NCI-H2196 (cell line): ENCODE data around the gene ASB18.

Experiments
- DNase-seq: peaks from one replicate; lab custom pipeline; 2025; ENCODE audit not compliant: unreplicated experiment; lab: John Stamatoyannopoulos, UW

ASB18 gene

DNA sequence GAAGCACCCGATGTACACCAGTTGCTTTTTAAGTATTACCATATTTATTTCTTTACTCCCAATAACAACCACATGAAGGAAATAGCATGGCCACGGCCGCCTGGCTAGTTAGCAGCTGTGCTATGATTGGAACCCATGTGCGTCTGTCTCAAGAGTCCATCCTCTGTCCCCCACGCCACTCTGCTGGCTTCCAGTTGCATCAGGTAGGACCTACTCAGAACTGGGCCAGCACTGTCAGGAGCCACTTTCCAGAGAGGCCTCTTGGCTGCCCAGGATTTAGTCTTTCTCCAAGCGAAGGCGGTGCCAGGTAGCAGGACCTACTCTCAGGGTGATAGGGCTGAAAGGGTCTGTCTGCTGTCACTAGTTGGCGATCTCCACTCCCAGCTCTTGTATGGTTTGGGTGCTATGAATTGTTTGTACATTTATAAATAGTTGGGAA lies 22.1 kb downstream of the ASB18 start:
- DNase-seq: no peak

DNA sequence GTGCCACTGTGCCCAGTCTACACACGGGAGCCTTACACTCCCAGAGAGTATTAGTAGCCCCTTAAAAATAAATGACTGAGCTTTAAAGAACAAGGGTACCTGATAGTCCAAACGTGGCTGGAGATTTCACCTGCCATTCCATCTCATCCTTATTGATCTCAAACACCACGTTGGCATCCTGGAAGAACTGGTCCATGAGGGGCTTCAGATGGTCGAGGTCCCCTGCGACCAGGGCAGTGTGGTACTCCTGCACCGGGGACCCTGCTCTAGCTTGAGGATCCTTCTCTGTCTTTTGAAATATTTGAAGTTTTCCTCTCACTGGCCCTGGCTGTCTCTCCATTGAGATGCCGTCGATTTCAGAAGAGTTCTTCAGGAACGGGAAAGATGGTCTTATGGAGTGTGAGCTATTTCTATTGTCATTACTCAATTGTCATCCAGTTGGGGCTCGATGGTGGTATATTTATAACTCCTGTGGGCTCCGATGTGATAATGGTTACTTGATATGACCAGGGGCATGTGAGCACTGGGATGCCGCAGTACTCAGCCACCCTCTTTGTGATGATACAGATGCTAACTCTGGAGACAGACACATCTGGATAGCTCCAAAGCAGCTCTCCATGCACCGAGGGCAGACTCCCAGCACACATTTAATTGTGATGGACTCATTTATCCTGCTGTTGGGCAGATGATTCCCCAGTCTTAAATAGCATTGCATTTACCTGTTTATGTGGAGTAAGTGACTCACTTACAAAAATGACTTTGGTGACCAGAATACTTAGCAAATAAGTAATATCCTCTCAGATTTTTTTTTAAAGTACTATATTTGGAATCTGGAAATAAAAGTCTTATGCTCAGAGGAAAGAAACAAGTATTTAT lies 22.8 kb downstream of the ASB18 start:
- DNase-seq: no peak

DNA sequence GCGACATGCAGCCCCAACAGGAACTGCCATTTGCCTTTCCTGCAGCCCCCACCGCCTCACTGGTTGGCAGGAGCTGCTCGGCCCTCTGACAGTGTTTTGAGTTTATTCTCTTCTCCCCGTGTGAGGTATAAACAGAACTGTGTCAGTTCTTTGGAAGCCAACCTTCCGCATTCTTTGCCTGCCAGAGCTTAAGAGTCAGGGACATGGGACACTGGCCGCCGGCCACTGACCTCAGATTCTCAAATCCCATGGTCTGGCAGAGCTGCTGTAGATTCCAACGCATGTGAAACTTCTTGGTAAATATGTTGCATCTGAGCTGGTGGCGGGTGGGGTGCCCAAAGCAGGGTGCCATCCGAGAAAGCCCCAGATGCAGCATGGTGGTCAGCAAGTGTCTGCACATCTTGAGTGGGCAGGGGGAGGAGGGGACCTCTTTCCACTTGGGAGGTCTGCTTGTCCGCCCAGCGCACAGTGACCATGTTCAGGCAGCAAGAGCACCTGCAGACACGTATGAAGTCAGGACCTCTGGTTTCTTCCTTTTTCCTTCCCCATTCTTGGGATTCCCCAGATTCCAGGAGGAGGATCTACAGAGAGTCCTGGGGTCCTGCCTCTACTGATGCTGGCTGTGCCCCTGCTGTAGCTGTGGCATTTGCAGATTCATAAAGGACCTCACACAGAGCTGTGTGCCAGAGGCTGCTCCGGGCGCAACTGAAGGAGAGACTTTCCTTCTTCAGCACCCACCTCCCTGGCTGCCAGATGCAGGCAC lies 23.8 kb downstream of the ASB18 start:
- no peak for DNase-seq

DNA sequence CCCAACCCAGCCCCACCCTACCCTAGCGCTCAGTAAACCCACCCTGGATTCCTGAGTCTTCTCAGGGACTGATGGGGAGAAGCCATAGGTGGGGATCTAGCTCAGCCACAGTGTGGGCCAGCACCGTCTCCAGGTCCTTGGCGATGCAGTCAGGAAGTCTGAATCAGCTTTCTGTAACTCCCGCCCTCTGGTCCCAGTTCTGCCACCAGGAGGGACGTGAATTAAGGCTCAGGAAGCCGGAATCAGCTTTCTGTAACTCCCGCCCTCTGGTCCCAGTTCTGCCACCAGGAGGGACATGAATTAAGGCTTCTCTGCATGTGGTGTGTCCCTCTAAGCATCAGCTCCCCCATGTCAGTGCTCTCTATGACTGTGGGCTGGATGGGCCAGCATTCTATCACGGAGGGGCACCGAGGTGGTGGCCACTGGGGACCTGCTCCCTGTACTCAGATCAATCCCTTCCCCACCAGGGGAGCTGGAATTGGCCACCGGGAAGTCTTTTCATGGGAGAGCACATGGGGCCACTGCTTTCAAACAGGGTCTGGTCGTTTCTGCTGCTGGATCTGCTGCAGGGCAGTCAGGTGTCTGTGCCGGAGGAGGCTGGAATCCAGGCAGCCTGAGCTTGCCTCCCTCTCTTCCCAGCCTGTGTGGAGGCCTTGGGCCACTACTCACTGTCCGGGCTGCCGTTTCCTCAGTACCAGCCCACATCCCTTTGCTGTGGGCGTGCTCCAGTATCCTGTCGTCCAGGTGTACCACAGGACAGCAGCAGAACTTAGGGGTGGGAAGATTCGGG lies 24.7 kb downstream of the ASB18 start:
- DNase-seq: no peak

DNA sequence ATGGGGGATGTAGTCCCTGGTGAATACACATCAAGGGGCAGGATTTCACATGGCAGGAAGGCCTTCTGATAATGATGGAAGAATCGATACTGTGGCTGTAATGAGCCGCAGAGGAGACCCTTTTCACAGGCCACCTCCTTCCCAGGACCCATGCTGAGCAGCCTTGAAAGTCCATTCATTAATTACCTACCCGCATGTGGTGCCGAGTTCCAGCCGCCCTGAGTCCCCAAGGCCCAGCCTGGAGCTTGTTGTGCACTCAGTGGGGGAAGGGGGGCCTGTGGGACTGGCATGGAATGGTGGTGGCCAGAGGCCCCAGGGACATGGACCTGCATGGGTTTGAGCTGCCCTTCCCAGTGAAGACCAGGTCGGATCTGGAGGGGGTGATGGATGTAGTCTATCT lies 25.5 kb downstream of the ASB18 start:
- no peak for DNase-seq

DNA sequence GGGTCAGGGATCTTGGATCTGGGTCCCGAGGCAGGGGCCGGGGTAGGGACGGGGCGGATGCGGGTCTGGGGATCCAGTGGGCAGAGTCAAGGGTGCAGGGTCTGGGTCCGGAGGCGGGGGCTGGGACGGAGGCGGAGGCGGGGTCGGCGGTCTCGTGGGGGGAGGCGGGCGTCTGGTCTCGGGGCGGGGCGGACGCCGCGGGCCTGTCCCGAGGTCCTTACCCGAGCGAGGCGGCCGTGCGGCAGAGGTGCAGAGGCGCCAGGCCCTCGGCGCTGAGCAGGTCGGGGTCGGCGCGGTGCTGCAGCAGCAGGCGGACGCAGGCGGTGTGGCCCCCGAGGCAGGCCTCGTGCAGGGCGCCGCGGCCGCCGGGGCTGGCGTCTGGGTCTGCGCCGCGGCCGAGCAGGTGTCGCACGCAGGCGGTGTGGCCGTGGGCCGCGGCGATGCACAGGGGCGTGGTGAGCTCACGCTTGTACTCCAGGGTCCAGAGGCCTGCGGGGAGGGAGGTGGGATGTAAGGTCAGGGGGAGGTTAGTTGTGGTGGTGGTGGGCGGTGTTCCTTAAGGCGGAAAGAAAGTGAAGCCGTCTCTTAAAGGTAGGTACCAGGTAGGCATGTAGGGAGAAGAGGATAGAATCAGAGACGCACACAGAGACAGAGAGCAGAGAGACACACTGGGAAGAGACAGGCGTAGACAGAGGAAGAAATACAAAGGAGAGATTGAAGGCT lies 26.6 kb downstream of the ASB18 start:
- no peak for DNase-seq

DNA sequence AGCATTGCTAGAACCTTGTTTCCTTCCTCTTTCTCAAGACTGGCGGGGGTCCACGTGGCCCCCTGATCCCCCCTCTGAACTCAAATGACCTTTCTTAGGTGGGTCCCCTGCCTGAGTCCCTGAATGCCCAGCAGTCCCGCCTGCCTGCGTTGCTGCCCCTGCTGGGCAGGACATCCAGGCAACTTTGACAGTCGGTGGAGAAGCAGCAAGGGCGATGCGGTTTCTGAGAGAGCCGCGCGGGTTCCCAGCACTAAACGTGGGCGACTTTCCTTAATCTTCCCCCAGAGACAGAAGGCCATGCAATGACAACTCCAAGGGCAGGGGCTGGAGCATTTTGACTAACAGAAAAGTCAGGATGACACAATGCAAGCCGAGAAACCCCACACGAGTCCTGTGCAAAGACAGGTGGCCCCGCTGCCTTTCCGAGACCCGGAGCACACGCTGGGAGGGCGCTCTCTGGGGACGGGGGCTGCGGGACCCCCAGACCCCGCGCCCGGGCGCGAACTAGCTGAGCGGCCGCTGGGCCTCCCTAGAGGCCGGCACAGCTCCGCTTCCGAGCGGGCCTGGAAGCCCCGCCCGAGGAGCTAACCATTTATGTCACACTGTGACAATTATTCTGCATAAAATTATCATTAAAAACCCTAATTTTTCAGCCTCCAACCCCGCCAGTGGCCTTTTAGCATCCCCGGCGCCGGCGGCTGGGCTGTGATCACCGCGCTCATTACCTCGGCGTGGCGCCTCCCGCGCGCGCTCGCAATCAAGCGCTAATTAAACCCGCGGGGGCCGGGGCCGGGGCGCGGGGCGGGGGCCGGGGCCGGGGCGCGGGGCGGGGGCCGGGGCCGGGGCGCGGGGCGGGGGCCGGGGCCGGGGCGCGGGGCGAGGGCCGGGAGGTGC lies 27.4 kb downstream of the ASB18 start:
- no peak for DNase-seq

DNA sequence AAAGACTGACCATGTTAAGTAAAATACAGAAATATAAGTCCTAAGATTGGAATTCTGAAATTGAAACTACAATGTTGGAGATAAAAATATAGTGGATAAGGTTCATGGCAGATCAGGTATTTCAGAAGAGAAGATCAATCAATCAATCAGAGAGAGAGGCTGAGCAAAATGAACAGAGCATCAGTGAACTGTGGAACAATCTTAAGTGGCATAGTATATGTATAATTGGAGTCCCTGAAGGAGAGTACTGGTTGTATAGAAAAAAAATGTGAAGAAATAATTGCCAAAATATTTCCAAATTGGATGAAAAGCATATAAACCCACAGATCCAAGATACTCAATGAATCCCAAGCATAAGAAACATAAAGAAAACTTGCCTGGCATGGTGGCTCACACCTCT lies 35.0 kb downstream of the ASB18 start:
- DNase-seq: no peak

DNA sequence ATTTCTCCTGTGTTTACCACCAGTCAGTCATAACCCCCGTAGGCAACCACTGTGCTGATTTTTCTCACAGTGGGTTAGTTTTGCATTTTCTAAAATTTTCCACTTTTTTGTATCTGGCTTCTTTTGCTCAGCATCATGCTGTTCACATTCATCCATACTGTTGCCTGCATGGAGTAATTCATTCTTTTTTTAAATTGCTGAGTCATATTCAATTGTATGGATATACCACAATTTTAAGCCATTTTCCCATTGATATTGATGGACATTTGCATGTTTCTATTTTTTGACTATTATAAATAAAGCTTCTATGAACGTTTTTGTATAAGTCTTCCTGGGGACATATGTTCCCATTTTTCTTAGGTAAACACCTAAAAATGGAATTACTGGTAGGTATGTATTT lies 40.5 kb downstream of the ASB18 start:
- no peak for DNase-seq

DNA sequence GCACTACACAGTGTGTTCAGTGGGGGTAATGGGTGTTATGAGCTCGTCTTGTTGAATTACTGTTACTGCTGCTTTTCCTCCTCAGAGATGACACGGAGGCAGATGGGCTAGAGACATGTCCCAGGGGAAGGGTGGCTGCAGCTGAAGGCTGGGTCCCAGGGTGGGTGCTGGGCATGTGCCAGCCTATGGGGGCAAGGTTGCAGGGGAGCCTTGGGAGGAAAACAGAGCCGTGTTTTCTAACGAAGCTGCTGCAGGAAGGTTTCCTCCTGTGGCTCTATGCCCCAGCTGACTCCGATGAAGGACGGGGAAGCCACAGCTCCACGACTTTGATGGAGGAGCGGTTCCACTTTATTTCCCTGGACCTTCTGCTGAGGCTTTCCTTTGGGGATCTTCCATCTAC lies 42.4 kb downstream of the ASB18 start:
- no peak for DNase-seq

DNA sequence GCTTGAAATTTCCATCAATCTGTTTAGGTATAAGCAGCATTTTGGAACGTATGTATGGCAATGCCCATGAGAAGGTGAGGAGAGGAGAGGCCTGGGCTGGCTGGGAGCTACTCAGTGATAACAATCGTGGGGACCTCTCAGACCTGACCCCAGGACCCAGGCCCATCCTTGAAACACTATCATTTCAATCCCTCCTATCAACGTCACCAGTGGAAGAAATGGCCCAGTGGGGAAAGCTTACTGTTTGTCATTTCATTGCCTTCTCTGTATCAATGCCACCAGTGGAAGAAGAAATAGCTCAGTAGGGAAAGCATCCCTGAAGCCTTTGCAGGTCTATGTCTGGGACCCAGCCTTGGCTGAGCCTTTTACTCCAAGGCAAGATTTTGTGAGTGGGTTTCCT lies 44.8 kb downstream of the ASB18 start:
- DNase-seq: no peak

DNA sequence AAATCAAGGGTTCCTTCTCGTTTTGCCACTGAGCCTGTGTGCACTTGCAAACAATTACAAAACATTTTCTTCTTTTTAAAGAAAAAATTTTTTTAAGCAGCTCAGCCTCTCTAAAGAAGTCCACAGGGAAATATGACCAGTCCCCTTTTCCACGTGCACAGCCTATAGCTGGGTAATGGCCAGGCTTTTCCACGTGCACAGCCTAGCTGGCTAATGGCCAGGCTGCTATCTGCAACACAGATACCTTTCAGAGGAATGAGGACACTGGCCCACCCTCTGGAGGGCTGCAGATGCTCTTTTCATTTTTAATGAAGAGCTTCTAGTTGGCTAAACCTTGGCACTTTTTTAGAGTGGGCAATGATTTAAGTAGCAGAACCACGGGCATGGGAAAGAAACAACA lies 46.3 kb downstream of the ASB18 start:
- no peak for DNase-seq

DNA sequence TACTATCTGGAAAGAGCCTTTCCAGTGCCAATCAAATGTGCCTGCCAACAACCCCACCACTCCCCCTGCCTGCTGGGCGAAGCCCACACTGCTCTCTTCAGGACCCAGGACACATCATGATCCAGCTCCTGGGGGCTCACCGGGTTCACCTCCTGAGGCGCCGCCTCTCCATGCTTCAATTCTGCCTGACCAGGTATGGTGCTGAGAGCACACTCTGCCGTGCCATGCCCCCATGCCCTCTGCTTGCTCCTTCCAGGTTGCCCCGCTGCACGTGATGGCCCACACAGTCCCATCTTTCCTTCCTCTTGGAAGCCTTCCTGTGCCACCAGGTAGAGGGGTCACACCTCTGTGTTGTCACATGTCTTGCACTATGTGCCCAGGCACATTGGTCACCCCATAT lies 47.5 kb downstream of the ASB18 start:
- DNase-seq: no peak

DNA sequence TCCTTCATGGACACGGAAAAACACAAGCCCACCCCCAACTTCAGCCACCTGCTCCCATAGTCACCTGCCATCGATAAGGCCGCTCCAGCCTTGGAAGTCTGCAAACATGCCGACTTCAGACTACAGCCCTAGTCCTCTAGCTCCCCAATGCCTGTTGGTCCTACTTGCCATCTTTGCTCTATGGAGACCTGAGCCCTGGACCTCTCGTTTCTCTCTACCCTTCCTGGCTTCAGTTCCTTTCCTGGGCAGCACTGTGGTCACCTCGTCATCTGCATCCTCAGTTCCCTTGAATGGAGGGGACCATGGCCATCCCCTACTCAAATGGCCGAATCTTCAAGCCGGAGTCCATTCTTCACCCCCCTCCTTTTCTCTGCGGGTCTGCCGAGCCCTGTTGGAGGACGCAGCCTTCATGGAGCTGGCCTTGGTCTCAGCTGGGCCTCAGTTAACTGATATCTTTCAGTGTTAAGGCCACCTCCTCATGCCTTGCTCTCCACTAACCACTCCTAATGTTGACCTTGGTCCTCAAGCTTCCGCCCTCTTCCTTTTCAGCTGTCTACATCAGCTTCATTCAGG lies 48.4 kb downstream of the ASB18 start:
- peak; percentile 26 for DNase-seq

DNA sequence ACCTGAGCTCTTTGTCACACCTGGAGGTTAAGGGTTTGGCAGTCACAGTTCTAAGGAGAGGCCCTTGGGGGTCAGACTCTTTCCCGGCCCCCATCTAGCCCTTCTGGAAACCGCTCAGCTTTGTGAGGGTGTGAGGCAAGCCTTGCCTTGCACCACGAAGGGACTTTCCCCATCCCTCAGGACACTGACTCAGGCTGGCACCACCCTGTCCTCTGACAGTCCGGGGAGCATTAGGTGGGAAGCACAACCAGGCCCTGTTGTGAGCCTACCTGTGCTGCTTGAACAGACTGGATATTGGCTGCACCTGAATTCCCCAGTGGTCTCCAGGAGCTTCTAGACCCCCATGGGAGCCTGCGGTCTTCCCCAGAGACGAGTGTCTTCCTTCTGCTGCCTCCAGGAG lies 49.0 kb downstream of the ASB18 start:
- no peak for DNase-seq

DNA sequence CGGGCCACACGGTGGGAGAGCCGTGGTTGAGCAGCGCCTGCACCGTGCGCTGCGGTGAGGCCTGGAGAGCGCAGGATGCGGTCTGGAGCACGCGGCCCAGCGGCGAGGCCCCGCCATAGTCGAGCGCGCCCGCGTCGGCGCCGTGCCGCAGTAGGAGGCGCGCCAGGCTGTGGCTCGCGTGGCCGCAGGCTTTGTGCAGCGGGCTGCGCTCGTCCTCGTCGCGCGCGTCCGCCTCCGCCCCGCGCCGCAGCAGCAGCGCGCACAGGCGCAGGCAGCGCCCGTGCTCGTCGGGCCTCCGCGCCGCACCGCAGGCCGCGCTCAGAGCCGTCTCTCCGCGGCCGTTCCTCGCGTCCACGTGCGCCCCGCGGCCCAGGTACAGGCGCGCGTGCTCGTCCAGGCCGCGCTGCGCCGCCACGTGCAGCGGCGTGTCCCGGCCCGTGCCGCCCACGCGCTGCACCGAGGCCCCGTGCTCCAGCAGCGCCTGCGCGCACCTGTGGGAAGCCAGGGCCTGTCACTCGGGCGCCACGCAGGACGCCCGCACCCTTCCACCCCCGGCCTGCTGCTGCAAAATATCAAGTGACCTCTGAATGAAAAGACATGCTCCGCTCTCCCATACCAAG lies 49.7 kb downstream of the ASB18 start:
- no peak for DNase-seq

DNA sequence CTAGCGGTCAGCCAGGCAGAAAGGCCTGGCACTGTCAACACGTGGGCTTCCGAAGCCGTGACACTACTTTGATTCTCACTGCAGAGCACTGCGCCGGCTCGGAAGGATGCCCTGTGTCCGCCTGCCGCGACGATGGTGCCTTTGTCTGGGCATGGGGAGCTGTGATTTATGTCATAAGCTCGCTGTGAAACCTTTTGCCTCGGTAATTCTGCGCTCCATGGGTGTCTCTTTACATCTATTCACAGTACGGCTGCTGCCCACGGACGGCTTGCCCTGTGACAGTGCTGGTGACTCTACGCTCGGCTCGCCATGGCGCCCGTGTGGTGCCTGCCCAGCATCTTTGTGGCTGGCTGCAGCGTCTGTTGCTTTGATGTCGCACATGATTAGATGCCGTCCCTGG lies 52.9 kb downstream of the ASB18 start:
- DNase-seq: no peak

DNA sequence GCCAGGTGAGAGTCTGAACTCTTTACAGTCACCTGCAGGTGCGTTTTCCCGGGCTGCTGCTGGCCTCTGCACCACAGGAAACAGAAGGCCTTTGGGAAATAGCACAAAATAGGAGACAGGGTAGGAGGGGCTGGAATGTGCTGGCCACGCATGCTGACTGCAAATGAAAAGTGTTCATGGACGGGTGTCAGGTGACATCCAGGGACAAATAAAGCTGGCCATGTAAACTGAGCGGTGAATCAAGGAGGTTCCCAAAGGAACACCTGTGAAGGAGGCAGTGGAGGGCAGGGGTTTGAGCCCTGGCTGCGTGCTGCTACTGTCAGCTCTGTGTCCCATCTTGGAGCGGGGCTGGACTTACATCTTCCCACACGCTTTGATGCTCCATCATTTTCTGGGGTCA lies 53.7 kb downstream of the ASB18 start:
- DNase-seq: no peak

DNA sequence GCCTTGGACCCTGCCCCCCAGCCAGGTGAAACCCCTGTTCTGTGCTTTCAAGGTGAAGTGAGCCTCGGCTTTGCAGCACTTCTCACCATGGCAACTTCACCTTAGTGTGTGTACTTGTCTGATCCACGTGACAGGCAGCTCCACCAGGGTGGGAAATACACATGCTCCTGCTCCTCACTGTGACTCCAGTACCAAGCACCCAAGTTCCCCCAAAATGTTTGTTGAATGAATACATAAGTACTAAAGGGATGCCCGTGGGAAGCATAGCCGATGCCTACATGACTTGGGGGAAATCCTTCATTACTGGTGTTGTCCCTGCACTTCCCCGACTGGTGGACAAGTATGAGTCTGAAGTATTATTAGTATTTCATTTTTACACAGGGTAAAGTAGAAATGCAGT lies 54.2 kb downstream of the ASB18 start:
- no peak for DNase-seq
